Prostate gland (tissue), 2 donors: ENCODE measurements around the gene OSBPL7. TPM values are rescaled to one million over a fixed set of nuclear protein-coding genes. Genes with fewer than 3 reads are reported as not detected.

Experiments used
- DNase-seq: peaks from one replicate; pipeline ENCODE4 v3.0.0-alpha.2; 2019; ENCODE audit warnings: low spot score
- H3K27ac ChIP-seq, 2 donors: fragments of 200-600 bp; sonication (generic); 2 replicates each; pipeline ENCODE4 v1.5.1; 2017 to 2019
- H3K27me3 ChIP-seq: fragments of 200-600 bp; sonication (generic); replicated peaks from 2 replicates; pipeline ENCODE4 v1.5.1; 2019; ENCODE audit not compliant: insufficient read depth
- H3K36me3 ChIP-seq, 2 donors: fragments of 200-600 bp; sonication (generic); 1 replicate in 1 of 2; 2 replicates in 1 of 2; pipeline versions ENCODE4 v1.5.1 to v1.8.1; 2017 to 2019
- H3K4me1 ChIP-seq: fragments of 200-600 bp; sonication (generic); replicated peaks from 2 replicates; pipeline ENCODE4 v1.5.1; 2019
- H3K4me3 ChIP-seq, 2 donors: fragments of 200-600 bp; sonication (generic); 2 replicates each; pipeline ENCODE4 v1.5.1; 2017 to 2019
- H3K9me3 ChIP-seq: fragments of 200-600 bp; sonication (generic); 2 replicates; pipeline ENCODE4 v1.5.1; 2017
- POLR2A ChIP-seq: fragments of 450-650 bp; IDR thresholded peaks from one replicate; pipeline ENCODE4 v1.6.1; 2016; ENCODE audit warnings: antibody characterized with exemption, mild to moderate bottlenecking
- POLR2AphosphoS5 ChIP-seq: sonication (generic); formaldehyde crosslinking; IDR thresholded peaks from one replicate; pipeline ENCODE4 v1.6.1; 2017; ENCODE audit warnings: antibody characterized with exemption
- WGBS: methylation state at CpG from one replicate; pipeline ENCODE4 v1.1.5; 2018; 5-methylcytosine and 5-hydroxymethylcytosine counted together
- intact Hi-C: fragments of 100-400 bp; cut with DNase I; formaldehyde crosslinking; loops from one replicate; pipeline ENCODE4 v1.14.2; 2022
- total RNA-seq, 2 donors: library from RNA; depleted of rRNA; stranded (reverse); fragments of >200 nt; gene quantifications; one replicate each; pipeline ENCODE4 v1.1.0, GENCODE V29; 2016
- TF ChIP-seq, protein P1 (sequence below), 4 experiments: fragments of 200-600 bp in 2 of 4; fragments of 450-650 bp in 2 of 4; sonication (generic) in 2 of 4; IDR thresholded peaks; 1 replicate in 3 of 4; 2 replicates in 1 of 4; pipeline ENCODE4 v1.5.1; 2016 to 2019; ENCODE audit warnings: antibody characterized with exemption in 4 of 4, mild to moderate bottlenecking in 2 of 4, moderate library complexity in 2 of 4

Gene OSBPL7
- total RNA-seq, 2 donors from 2014 or later, result 15.0 to 19.2 TPM

GRCh38 chr17:47860386-47860785 is 38.8 kb upstream of the OSBPL7 start:
- Histone ChIP-seq H3K27me3 (no peaks in the 10 kb centered on the region), H3K36me3 (no peaks in the 10 kb centered on the region), H3K4me3 (no peak overlapping the region), H3K9me3 (no peaks in the 10 kb centered on the region), H3K27ac (no peak overlapping the region), H3K4me1 (no peaks in the 10 kb centered on the region)
- 88% methylated on average over 5 of the region's 5 CpGs for WGBS
- DNase-seq, result no peak
- TF ChIP-seq POLR2A (no peak), POLR2AphosphoS5 (no peak)
- TF ChIP-seq, protein P1, sequence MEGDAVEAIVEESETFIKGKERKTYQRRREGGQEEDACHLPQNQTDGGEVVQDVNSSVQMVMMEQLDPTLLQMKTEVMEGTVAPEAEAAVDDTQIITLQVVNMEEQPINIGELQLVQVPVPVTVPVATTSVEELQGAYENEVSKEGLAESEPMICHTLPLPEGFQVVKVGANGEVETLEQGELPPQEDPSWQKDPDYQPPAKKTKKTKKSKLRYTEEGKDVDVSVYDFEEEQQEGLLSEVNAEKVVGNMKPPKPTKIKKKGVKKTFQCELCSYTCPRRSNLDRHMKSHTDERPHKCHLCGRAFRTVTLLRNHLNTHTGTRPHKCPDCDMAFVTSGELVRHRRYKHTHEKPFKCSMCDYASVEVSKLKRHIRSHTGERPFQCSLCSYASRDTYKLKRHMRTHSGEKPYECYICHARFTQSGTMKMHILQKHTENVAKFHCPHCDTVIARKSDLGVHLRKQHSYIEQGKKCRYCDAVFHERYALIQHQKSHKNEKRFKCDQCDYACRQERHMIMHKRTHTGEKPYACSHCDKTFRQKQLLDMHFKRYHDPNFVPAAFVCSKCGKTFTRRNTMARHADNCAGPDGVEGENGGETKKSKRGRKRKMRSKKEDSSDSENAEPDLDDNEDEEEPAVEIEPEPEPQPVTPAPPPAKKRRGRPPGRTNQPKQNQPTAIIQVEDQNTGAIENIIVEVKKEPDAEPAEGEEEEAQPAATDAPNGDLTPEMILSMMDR (IDR thresholded peaks at IDR 0.05), result no peak
- intact Hi-C loops, result no loop called here

DNA sequence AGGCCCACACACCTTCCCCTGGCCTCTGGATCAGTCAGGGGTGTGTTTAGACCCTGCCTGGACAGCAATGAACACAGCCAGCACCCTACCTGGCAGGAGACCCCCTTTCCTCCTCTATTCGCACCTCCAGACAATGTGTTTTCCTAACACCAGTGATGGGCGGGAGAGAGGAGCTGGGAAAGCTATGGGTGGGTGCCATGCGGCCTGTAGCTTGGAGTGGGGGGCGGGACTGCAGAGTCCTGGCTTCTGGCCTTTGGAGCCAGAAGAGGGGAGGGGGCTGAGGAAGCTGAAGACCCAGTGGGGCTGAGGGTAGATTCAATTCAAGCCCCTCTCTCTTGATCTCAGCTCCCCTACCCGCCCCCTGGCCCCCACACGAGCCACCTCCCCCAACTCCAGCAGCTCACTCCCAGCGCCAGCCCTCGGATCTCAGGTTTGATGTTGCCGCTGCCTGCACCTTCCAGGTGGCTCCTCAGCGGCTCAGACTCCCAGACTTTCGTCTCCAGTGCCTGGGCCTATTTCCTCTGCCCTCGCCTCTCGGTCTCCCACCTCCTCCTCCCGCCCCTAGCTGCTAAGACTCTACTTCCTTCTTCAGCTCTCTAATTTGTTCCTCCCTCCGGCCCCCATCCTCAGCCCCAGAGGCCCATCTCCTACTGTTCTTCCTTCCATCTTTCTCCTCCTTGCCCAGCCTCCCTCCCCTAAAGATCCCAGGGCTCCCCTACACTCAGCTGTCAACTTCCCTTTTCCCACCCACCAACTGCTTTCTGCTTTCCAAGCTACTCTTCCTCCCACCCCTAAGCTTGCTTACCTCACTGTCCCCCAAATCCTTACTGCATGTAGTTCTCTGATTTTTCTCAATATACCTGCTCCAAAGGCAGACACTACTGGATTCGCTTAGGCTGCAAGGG is 36.2 kb upstream of the OSBPL7 start:
- Histone ChIP-seq H3K27me3 (no peaks in the 10 kb centered on the region), H3K9me3 (no peaks in the 10 kb centered on the region), H3K4me3 (no peak overlapping the region), H3K27ac (no peak overlapping the region), H3K36me3 (no peaks in the 10 kb centered on the region), H3K4me1 (no peaks in the 10 kb centered on the region)
- 79% methylated on average over 16 of the region's 16 CpGs for WGBS
- TF ChIP-seq, protein P1 (IDR thresholded peaks at IDR 0.05), result no peak
- intact Hi-C loops, result no loop called here
- DNase-seq, result no peak

DNA sequence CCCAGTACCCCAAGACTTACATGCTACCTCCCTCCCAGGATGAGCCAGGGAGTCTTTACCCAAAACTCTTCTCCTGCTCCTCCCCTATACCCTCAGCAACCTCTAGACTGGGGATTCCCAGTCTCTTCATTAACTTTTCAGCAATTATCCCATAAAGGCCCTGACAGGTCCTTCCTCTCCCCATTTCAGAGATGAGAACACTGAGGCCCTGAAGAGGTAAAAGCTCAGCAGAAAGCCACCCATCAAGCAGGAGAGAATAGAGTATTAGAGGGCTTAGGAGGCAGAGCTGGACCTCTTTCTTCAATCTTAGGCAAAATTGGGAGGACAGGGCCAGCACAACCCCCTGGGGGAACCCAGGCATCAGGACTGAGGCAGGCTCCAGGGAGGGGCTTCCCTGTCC is 35.2 kb upstream of the OSBPL7 start:
- Histone ChIP-seq H3K4me3 (no peak overlapping the region), H3K27ac (no peak overlapping the region), H3K9me3 (no peaks in the 10 kb centered on the region), H3K27me3 (no peaks in the 10 kb centered on the region), H3K4me1 (no peaks in the 10 kb centered on the region), H3K36me3 (no peaks in the 10 kb centered on the region)
- intact Hi-C loops, result no loop called here
- TF ChIP-seq, protein P1 (IDR thresholded peaks at IDR 0.05), result no peak
- no peak for TF ChIP-seq POLR2AphosphoS5
- TF ChIP-seq POLR2A, result no peak
- no peak for DNase-seq

DNA sequence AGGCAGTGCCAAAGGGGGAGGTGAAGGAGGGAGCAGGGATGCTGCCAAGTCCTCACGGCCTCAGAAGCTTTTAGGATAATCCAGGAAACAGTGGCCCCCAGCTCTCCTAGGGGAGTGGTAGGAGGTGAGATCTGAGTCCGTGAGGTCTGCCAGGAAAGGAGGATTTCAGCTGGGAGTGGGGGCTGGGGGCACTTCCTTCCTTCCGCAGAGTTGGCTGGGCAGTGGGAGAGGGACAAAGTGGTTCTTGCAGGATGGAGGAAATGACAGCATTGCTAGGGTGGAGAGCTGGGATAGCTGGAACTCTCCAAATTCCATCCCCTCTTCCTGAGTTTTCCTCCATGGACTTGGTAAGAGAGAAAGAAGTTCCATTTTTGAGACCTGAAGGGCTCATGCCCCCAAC is 34.1 kb upstream of the OSBPL7 start:
- 17% methylated on average over 3 of the region's 3 CpGs for WGBS
- Histone ChIP-seq H3K27ac (no peak overlapping the region), H3K4me1 (no peaks in the 10 kb centered on the region), H3K9me3 (no peaks in the 10 kb centered on the region), H3K27me3 (no peaks in the 10 kb centered on the region), H3K4me3 (no peak overlapping the region), H3K36me3 (no peaks in the 10 kb centered on the region)
- TF ChIP-seq POLR2A, result no peak
- no peak for TF ChIP-seq POLR2AphosphoS5
- TF ChIP-seq, protein P1 (IDR thresholded peaks at IDR 0.05), result no peak
- DNase-seq, result no peak
- intact Hi-C loops, result no loop called here

DNA sequence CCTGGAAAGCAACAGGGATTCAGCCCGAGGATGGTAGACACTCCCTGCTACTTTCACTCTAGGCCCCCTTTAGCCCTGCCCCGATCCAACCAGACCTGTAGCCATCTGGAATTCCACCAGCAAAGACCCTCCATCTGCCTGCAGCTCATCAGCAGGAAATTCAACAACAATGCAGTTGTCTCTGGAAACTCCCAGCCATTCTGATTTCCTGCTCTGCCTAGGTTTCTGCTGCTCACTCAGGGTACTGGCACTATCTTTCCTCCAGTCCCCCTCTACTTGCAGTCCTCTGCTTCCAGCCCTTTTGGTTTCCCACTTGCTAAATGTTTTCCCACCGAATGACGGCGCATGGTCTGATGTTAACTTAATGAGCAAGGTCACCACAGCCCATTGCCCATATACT is 32.0 kb upstream of the OSBPL7 start:
- intact Hi-C loops, result no loop called here
- no peaks in the 10 kb centered on the region for H3K4me1 ChIP-seq
- no peak for DNase-seq
- no peaks in the 10 kb centered on the region for H3K36me3 ChIP-seq
- TF ChIP-seq POLR2AphosphoS5 (no peak), POLR2A (no peak)
- TF ChIP-seq, protein P1 (IDR thresholded peaks at IDR 0.05), result no peak
- no peak overlapping the region for H3K27ac ChIP-seq
- H3K4me3 ChIP-seq, result no peak overlapping the region
- H3K27me3 ChIP-seq, result no peaks in the 10 kb centered on the region
- WGBS, result 52% methylated on average over 5 of the region's 5 CpGs
- H3K9me3 ChIP-seq, result no peaks in the 10 kb centered on the region
